Activated CD8-positive, alpha-beta memory T cell treated with anti-CD3 and anti-CD28 coated beads for 1 hour (primary cell): ENCODE measurements around the gene SHANK1.

Source experiments
- DNase-seq, 2 donors: peaks; one replicate each; pipeline ENCODE4 v3.0.0-alpha.2; 2020; ENCODE audit warnings: low read depth in 1 of 2; ENCODE audit errors: extremely low read depth in 1 of 2

SHANK1 gene

GRCh38 chr19:50662651-50663481, 56.7 kb downstream of the SHANK1 start:
- DNase-seq, result no peak

DNA sequence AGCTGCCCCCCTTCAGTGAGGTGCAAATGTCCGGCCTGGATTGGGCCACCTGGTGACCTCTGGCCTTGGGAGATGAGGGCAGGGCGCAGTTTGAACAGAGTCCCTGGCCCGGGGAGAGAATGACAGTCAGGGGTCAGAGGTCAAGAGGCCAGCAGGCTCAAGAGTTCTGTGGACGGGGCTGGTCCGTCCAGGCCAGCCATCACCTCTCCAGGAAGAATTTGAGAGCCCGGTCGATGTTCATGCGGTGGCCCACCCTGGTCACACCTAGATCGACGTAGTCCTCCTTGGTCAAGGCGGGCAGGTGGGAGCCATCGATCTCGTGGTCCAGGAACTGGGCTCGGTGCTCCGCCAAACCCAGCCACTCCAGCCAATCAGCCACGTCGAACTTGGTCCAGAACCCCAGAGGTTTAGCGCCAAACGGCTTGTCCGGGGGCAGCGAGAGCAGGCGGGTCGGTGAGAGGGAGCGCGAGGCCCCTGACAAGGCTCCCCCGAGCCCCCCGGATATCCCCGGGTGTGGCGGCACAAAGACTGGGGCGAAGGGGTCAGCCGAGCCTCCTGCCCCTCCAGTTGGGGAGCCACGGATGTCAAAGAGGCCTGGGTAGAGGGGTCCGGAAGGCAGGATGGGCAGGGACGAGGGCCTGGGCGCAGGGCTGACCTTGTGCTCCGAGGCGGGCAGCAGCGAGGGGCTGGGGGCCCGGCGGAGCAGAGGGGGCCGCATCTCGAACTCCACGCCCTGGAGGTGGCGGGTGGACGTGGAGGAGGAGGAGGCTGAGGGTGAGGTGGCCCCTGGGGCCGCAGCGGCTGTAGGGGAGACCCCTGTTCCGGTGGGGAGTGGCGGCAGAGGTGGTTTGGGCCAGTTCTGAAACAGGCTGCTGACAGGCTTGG, 57.6 kb downstream of the SHANK1 start:
- no peak for DNase-seq

- no peak for DNase-seq
These were observed 58.6 kb downstream of the SHANK1 start for GRCh38 chr19:50661023-50661422.

GRCh38 chr19:50660088-50660366, 59.6 kb downstream of the SHANK1 start:
- no peak for DNase-seq

DNA sequence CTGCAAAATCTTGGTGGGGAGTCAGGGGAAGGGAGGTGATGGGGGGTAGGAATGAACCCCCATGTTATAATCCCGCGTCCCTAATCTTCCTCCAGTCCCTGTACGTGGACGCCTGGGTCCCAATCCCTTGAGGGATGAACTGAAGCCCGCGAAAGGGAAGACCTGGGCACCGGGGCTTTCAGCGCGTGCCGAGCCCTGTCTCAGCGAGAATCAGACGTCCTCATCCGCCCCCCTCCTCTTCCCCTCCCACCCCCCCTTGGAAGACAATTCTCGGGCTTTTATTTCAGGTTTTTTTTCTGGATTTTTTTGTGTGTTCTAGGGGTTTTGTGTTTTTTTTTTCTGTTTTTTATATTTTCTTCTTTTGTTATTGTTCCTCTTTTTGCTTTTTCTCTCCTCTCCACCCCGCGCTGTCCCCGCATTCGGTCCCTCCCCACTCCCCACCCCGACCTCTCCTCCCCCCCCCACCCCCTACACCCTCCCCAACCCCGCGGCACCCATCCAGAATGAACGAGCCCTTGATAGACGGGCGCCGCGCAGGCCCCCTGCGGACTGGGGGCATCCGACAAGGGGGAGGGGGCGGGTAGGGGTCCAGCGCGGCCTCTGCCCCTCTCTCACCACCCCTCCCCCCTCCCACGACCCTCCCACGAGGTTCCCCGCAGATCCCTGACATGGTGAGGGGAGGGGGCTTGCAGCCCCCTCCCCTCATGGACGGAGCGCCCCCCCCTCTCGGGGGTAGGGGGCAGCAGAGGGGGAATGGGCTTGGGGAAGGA, 60.1 kb downstream of the SHANK1 start:
- no peak for DNase-seq

DNA sequence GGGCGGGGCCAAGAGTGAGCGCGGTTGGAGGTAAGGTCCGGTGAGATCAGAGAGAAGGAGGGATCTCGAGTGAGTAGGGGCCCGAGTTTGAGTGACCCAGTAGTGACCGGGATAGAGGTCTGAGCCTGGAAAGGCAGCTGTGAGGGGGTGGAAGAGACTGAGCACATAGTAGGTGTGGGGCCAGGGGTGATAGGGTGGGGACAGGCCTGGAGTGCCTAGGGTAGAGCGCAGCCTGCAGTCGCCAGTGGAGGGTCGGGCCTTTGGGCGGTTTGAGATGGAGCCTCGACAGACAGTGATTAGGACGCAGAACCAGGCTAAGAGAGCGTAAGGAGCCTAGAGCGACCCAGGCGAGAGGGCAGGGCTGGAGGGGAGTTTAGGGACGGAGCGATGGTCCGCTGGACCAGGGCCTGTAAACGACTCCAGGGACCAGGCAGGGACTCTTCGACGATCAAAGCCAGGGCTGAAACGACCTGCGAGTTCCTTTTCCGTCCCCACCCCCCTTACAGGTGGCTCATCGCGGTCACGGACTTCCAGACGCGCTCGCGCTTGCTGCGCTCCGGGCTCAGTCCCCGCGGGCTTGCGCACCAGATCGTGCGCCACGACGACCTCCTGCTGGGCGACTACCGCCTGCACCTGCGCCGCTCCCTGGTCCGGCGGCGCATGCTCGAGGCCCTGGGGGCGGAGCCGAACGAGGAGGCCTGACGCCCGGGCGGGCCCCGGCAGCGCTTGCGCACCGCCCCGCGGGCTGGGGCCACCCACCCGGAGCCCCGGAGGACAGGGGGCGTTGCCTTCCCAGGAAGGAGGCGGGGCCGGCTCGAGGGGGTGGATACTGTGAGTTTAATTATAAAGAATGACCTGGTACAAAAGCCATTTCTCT, 60.9 kb downstream of the SHANK1 start:
- peak in 1 of 2 donors; percentile 33 for DNase-seq

- peak; percentile 60 to 63 for DNase-seq
These were observed 61.7 kb downstream of the SHANK1 start for GRCh38 chr19:50657712-50658440.

DNA sequence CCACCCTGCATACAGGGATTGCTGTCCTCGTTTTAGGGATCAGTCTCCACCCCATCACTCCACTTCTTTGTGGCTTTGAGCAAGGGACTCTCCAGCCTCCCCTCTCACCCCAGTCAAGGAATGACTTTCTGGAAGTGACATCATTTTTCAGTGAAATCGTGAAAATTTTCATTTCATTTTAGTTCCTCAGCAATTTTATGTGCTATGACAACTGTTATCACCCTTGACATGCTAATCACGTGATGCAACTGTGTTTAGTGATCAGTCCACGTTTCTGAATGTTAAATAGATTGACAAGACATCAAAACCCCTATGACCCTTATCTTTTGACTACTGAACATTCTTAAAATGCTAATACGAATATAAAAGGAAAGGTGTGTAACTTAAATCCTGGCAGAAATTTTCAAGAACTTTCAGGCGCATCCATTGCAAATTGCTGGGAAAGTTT, 62.4 kb downstream of the SHANK1 start:
- no peak for DNase-seq

GRCh38 chr19:50654882-50655281, 64.7 kb downstream of the SHANK1 start:
- no peak for DNase-seq

DNA sequence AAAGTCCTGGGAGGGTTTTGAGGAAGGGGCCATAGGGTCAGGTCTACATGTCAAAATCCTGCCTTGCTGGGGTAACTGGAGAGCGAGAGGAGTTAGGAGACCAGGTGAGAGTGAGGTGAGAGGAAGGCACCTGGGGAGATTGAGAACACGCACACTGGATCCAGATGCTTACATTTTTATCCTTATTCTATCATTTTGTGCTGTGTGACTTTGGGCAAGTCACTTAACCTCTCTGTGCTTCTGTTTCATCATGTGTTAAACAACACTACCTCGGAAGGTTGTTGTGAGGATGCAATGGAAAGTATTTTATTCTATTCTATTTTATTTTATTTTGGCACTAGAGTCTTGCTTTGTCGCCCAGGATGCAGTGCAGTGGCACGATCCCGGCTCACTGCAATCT, 66.9 kb downstream of the SHANK1 start:
- no peak for DNase-seq

GRCh38 chr19:50651174-50651573, 68.4 kb downstream of the SHANK1 start:
- no peak for DNase-seq

- DNase-seq, result no peak
These were observed 69.9 kb downstream of the SHANK1 start, which contains the start of gene C19orf81 for GRCh38 chr19:50649433-50650391. Gene C19orf81, plus strand, starts transcription at chr19:50649445. Its CDS starts 0 bp downstream, at chr19:50649445.

- DNase-seq, result no peak
These were observed 70.9 kb downstream of the SHANK1 start for GRCh38 chr19:50648659-50649058.

DNA sequence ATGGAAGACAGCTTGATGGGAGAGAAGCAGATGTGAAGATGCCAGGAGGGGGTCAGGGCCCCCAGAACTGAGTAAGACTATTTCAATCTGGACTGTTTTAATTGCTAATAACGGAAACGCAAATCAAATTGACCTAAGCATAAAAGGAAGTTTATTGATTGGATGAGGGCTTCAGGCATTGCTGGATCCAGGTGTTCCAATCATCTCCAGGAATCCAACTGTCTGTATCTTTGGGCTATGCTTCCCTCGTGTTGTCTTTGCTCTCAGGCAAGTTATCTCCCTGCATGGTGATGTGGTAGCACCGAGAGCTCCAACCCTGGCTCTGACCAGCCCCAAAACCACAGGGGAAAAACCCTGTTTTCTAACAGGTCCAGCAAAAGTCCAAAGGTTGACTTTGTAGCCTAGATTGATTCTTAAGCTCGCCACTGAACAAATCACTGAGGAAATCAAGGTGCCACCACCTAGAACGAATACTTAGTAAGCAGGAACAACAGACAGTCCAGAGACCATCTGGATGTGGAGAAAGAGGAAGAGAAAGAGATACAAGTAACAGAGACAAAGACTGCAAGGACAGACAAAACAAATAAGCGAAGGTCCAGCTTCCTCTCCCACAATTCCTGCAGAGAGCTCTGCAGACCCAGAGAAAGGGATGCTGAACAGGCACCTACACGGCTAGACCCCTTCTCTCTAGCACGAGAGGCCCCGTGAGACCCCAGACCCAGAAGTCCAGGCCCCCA, 71.6 kb downstream of the SHANK1 start:
- no peak for DNase-seq

DNA sequence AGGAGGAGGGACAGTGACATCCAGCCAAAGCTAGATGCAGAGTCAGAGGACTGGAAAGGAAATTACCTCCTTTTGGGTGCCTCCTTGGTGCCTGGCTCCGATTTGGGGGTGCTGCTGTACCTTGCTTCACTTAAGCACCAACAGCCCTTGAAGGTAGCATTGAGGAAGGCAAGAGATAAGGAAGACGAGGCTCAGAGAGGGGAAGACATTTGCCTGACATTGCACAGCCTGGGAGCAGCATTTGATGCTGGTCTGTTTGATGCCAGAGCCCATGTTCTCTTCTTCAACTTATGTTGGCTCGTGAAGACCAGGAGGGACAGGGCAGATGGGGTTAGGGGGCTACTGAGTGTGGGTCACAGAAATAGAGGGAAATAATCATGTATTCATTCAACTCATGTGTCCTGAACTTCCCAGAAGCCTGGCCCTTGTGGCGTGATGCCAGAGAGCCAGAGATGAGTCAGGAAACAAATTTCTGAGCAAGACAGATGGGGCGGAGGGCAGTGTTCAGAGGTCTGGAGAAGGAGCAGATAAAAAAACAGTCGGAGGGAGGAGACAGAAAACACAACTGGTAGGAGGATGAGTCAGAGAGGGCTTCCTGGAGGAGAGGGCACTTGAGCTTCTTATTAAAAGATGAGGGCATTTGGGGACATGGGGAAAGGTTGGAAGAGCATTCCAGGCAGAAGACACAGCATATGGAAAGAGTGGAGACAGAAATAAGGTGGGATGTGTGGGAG, 73.4 kb downstream of the SHANK1 start:
- DNase-seq, result no peak

GRCh38 chr19:50645107-50645506, 74.5 kb downstream of the SHANK1 start:
- no peak for DNase-seq

GRCh38 chr19:50644315-50644915, 75.2 kb downstream of the SHANK1 start:
- DNase-seq, result no peak
